Smooth muscle cell of bladder (primary cell): ENCODE results near the gene IL13. TPM values are rescaled to one million over a fixed set of nuclear protein-coding genes. Genes with fewer than 3 reads are reported as not detected.

Experiments used
- total RNA-seq: library from RNA; depleted of rRNA; stranded (reverse); fragments of >200 nt; gene quantifications from 2 replicates; pipeline ENCODE4 v1.2.3, GENCODE V29; 2014

Gene IL13
- not detected in 2 replicates for total RNA-seq

GRCh38 chr5:132657676-132658380, at the start of gene IL13:
Gene IL13, plus strand, starts transcription at chr5:132658173. Its CDS starts 14 bp downstream, at chr5:132658187.

GRCh38 chr5:132673939-132674630, 16.1 kb downstream of the IL13 start, which contains the start of gene IL4:
Gene IL4, plus strand, starts transcription at chr5:132673989. Its CDS starts 62 bp downstream, at chr5:132674051.

Other genes starting within 250 kb of the IL13 start
- 12.3 and 13.8 TPM in 2 replicates for gene IRF1, start 167.4 kb upstream of the IL13 start, total RNA-seq
- not detected in 2 replicates for gene IL5, start 114.7 kb upstream of the IL13 start, total RNA-seq
- 26.5 and 31.0 TPM in 2 replicates for gene RAD50, start 101.2 kb upstream of the IL13 start, total RNA-seq
- gene IL4, start 15.8 kb downstream of the IL13 start, total RNA-seq = not detected in 2 replicates
- 7.1 and 9.3 TPM in 2 replicates for gene KIF3A, start 79.4 kb downstream of the IL13 start, total RNA-seq
- gene CCNI2, start 89.3 kb downstream of the IL13 start, total RNA-seq = not detected in 2 replicates
- gene SEPTIN8, start 119.1 kb downstream of the IL13 start, total RNA-seq = 44.2 and 50.6 TPM in 2 replicates
- gene SOWAHA, start 155.1 kb downstream of the IL13 start, total RNA-seq = not detected in 2 replicates
- gene SHROOM1, start 172.5 kb downstream of the IL13 start, total RNA-seq = 2.5 and 2.6 TPM in 2 replicates
- gene GDF9, start 208.3 kb downstream of the IL13 start, total RNA-seq = 0.09 and 0.28 TPM in 2 replicates
- gene UQCRQ, start 208.5 kb downstream of the IL13 start, total RNA-seq = 147 and 188 TPM in 2 replicates
- 0.14 and 0.37 TPM in 2 replicates for gene LEAP2, start 215.5 kb downstream of the IL13 start, total RNA-seq